ENCODE results near the gene FNBP1.

FNBP1 gene

DNA sequence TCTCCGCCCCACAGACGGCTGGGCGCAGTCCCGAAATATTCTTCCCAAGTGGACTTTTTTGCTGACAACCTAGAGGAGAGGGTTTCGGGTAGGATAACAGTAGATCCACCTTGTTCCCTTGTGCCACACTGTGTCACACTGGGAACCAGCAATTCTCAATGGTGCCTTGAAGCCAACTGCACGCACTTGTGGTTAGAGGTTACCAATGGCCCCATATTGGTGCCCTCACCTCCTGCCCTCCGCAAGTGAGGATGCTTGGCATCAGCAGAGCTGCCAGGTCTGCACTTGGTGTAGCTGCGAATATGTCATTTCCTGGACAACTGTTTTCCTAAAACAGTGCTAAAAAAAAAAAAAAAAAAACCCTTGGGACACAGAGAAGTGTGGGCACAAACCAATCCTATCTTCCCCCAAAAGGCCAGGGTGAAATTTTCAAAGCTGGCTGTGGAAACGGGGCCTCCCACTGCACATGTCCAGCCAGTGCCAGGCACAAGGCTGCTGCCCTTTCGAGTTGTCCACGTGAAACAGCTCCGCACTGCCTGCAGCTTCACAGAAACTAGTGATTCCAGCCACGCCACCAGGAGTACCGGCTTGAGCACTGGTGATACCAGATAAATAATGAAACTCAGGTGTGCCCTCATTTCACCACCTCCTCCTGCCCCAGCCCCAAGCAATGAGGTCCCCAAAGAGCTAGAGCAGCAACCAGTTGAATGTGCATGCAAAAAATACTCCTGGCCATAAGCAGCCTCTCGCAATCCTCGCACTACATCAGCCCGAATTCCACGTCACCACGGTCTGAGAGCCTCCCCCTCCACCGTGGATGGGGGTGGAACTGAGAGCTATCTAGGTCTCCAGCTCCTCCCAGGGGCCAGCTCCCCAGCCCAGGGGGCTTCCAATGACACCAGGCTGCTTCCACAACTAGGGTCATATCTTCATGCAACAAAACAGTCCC, 156.5 kb downstream of the FNBP1 start:
- no peak overlapping the region for H3K4me3 ChIP-seq (replicated peaks; ENCODE audit: low read depth, low read length)
- DNase-seq (ENCODE audit: extremely low read depth, low read depth): no peak
- TF ChIP-seq, protein P1, sequence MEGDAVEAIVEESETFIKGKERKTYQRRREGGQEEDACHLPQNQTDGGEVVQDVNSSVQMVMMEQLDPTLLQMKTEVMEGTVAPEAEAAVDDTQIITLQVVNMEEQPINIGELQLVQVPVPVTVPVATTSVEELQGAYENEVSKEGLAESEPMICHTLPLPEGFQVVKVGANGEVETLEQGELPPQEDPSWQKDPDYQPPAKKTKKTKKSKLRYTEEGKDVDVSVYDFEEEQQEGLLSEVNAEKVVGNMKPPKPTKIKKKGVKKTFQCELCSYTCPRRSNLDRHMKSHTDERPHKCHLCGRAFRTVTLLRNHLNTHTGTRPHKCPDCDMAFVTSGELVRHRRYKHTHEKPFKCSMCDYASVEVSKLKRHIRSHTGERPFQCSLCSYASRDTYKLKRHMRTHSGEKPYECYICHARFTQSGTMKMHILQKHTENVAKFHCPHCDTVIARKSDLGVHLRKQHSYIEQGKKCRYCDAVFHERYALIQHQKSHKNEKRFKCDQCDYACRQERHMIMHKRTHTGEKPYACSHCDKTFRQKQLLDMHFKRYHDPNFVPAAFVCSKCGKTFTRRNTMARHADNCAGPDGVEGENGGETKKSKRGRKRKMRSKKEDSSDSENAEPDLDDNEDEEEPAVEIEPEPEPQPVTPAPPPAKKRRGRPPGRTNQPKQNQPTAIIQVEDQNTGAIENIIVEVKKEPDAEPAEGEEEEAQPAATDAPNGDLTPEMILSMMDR (IDR thresholded peaks at IDR 0.05; ENCODE audit: low read depth, low read length, missing control alignments): no peak

GRCh38 chr9:129885670-129886106, 157.3 kb downstream of the FNBP1 start:
- TF ChIP-seq, protein P1 (IDR thresholded peaks at IDR 0.05; ENCODE audit: low read depth, low read length, missing control alignments): peak; percentile 88
- H3K4me3 ChIP-seq (replicated peaks; ENCODE audit: low read depth, low read length): no peak overlapping the region
- peak; percentile 43 for DNase-seq (ENCODE audit: extremely low read depth, low read depth)

GRCh38 chr9:129885018-129885669, 157.8 kb downstream of the FNBP1 start:
- TF ChIP-seq, protein P1 (IDR thresholded peaks at IDR 0.05; ENCODE audit: low read depth, low read length, missing control alignments): no peak
- H3K4me3 ChIP-seq (replicated peaks; ENCODE audit: low read depth, low read length): peak overlapping the region; percentile 9; the same call in 1 of the 2 replicates
- DNase-seq (ENCODE audit: extremely low read depth, low read depth): no peak

GRCh38 chr9:129884220-129885017, 158.6 kb downstream of the FNBP1 start:
- DNase-seq (ENCODE audit: extremely low read depth, low read depth): peak; percentile 62
- TF ChIP-seq, protein P1 (IDR thresholded peaks at IDR 0.05; ENCODE audit: low read depth, low read length, missing control alignments): no peak
- peak overlapping the region; percentile 9; the same call in 1 of the 2 replicates for H3K4me3 ChIP-seq (replicated peaks; ENCODE audit: low read depth, low read length)

DNA sequence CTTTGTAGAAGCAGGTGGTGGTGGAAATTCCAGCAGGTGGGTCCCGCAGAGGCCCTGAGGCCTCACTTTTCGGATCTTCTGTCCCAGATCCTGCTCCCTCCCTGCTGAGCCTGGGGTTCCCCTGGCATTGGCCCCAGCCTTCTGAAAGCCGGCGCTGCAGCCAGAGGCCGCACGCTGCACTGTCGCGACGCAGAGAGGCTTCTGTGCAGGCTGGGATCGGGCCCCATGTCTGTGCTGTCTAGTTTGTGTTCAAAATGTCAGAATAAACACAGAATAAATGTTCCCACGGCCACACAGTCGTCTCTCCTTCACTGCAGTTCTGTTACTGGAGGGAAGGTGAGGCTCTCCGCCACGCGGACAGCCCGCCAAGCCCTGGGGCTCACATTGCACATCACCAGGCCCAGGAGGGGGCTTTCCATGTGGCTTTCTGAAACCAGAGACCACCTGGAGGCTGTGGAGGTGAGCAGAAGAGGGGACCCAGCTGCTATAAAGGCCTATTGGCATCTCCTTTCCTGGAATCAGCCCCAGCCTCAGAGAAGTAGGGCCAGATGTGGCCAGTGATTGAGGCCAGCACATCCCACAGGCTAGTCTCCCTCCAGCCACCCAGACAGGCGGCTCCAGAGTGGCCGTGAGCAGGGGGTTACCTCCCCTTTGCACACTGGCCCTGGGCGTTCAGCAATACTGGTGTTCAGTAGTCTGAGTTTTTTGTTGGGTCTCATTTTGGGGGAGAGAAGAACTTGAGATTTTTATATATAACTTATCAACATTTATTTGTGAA, 161.3 kb downstream of the FNBP1 start:
- no peak for DNase-seq (ENCODE audit: extremely low read depth, low read depth)
- TF ChIP-seq, protein P1 (IDR thresholded peaks at IDR 0.05; ENCODE audit: low read depth, low read length, missing control alignments): no peak
- no peak overlapping the region for H3K4me3 ChIP-seq (replicated peaks; ENCODE audit: low read depth, low read length)
